Central memory CD8-positive, alpha-beta T cell (primary cell): ENCODE measurements around the gene CFAP61.
"Not testable (repeated sequence)": the region's sequence is repeated elsewhere in the genome, so short reads cannot be mapped to it uniquely, and the experiment has no call there.

Experiments
- ATAC-seq: fragments of 150-1000 bp; cut with Tn5 transposase; replicated peaks from 2 replicates; pipeline ENCODE4 v1.10.0; 2022; ENCODE audit warnings: mild to moderate bottlenecking, moderate FRiP score, moderate number of reproducible peaks; ENCODE audit not compliant: poor library complexity, severe bottlenecking; ENCODE audit errors: extremely low read depth
- DNase-seq, 2 donors: peaks; one replicate each; pipeline ENCODE4 v3.0.0; 2021; ENCODE audit warnings: low spot score in 2 of 2
- H3K27ac Mint-ChIP-seq: one replicate; pipeline ENCODE4 v1.8.0; 2022; ENCODE audit warnings: low read depth, mild to moderate bottlenecking, moderate library complexity, mixed read lengths
- H3K27me3 Mint-ChIP-seq: one replicate; pipeline ENCODE4 v1.8.0; 2022; ENCODE audit warnings: mixed read lengths
- H3K36me3 Mint-ChIP-seq: one replicate; pipeline ENCODE4 v1.8.0; 2022; ENCODE audit warnings: mild to moderate bottlenecking, moderate library complexity, mixed read lengths; ENCODE audit not compliant: insufficient read depth
- H3K4me1 Mint-ChIP-seq: one replicate; pipeline ENCODE4 v1.8.0; 2022; ENCODE audit warnings: mixed read lengths
- H3K4me3 Mint-ChIP-seq: one replicate; pipeline ENCODE4 v1.8.0; 2022; ENCODE audit warnings: mild to moderate bottlenecking, moderate library complexity, mixed read lengths
- H3K9me3 Mint-ChIP-seq: one replicate; pipeline ENCODE4 v1.8.0; 2022; ENCODE audit warnings: mixed read lengths

The CFAP61 gene

DNA sequence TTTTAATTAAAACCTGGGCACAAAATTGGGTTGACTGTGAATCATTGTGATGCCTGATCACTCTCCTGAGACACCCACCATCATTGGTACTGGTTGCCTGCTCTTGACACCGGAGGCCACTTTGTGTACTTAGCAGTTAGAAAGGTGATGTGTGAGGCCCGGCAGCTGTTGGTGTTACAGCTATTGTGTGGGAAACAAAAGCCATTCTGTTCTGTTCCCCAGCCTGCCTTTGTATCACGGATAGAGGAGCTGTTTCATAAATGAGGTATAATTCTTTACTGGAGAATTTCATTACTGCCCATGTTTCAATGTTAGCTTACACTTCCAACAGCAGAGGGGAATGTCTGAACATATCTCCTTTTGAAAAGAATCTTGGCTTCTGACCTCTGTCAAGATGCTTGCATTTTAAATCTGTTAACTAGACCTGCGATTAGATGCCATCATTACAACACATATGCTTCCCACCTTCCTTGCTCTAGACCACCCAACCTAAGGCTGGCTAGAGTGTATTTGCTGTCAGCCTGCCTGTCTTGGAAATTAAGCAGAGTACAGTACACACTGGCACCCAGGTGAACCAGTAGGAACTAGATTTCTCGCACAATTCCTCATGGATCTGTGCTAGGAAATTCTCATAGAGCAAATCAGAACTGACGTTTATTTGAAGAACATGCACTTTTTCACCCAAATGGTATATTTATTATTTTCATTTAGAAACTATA, 173.2 kb downstream of the CFAP61 start:
- peaks cover 40% of the 10 kb centered on the region for H3K27me3 Mint-ChIP-seq
- no peaks in the 10 kb centered on the region for H3K36me3 Mint-ChIP-seq
- no peak overlapping the region for H3K27ac Mint-ChIP-seq
- H3K9me3 Mint-ChIP-seq, result no peaks in the 10 kb centered on the region
- ATAC-seq (no peak), DNase-seq (no peak)
- no peaks in the 10 kb centered on the region for H3K4me1 Mint-ChIP-seq
- H3K4me3 Mint-ChIP-seq, result no peak overlapping the region

DNA sequence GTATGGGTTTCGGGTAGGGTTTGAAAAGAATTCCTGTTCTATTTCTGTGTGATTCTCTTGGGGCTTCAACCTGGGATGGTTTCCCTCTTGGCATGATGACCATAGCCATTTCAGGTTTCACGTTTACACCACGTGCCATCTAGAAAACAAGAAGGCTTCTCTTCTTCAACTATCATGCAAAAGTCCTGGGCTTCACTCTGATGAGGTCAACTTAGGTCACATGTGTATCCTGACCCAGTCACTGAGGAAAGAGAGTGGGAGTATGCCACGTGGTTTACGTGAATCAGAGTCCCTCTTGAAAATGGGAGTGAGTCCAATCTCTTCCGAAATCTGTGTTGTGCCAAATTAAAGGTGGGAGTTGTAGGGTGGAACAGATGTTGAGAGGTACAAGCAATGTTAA, 174.2 kb downstream of the CFAP61 start:
- no peaks in the 10 kb centered on the region for H3K4me1 Mint-ChIP-seq
- H3K9me3 Mint-ChIP-seq, result no peaks in the 10 kb centered on the region
- no peak for DNase-seq
- no peak overlapping the region for H3K27ac Mint-ChIP-seq
- H3K4me3 Mint-ChIP-seq, result no peak overlapping the region
- no peaks in the 10 kb centered on the region for H3K36me3 Mint-ChIP-seq
- ATAC-seq, result no peak
- H3K27me3 Mint-ChIP-seq, result peaks cover 43% of the 10 kb centered on the region

DNA sequence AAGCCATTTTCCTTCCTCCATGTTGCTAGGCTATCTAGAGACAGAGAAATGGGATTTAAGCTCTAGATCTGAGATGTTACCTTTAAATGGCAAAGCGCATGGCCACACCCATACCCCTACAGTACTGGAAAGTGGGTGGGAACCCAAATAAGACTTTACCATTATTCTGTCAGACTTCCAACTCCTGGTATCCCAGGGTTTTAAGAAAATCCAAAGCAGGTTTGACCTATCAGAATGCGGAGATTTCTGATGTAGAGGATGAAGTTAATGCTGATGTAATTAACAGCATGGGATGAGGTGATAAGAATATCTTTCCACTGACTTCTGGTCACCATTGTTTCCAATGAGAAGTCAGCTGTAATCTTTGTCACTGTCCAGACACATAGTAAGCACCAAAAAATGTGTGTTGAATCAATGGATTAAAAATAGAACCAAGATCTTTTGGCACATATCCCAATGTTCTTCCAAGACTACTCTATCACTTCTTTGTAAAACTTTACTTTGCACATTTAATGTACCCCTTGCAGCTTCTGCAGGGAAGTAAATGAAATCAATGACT, 174.8 kb downstream of the CFAP61 start:
- Mint-ChIP-seq H3K36me3 (no peaks in the 10 kb centered on the region), H3K27me3 (peaks cover 42% of the 10 kb centered on the region), H3K9me3 (no peaks in the 10 kb centered on the region), H3K27ac (no peak overlapping the region), H3K4me3 (no peak overlapping the region), H3K4me1 (no peaks in the 10 kb centered on the region)
- no peak for DNase-seq
- ATAC-seq, result no peak

DNA sequence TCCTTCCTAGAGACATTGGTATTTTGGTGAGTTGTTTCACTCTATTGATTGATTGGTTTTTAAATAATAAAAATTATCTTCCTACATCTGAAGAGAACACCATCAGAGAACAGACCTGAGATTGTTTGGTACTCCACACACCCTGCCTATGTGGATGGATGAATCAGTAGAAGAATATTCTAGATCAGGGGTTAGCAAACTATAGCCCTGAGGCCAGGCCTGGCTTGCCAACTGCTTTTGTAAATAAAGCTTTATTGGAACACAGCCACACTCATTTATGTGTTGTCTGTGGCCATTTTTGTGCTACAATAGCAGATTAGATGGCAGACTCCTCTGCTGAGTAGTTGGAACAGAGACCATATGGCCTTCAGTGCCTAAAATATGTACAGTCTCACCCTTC, 176.0 kb downstream of the CFAP61 start:
- ATAC-seq, result no peak
- DNase-seq, result no peak
- no peak overlapping the region for H3K4me3 Mint-ChIP-seq
- H3K36me3 Mint-ChIP-seq, result no peaks in the 10 kb centered on the region
- no peak overlapping the region for H3K27ac Mint-ChIP-seq
- H3K9me3 Mint-ChIP-seq, result no peaks in the 10 kb centered on the region
- peaks cover 37% of the 10 kb centered on the region for H3K27me3 Mint-ChIP-seq
- H3K4me1 Mint-ChIP-seq, result no peaks in the 10 kb centered on the region

DNA sequence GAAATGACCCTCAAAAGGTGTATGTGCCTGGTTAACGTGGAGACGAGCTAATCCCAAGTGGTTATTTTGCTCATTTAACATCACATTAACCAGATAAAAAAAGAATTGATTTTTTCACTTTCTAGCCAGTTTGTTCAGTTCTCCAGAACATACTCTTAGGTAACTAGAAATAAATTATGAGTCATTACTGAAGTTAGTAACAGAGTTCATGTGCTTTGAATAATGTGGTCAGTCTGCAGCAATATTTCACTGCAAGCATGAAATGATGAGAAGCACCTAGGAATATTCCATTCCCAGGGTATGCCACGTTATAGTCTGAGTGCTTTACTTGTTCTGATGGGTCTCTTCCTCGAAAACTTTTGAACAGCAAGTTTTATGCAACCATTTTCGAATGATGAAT, 177.3 kb downstream of the CFAP61 start:
- no peak for DNase-seq
- Mint-ChIP-seq H3K4me1 (no peaks in the 10 kb centered on the region), H3K4me3 (no peak overlapping the region), H3K27me3 (peaks cover 37% of the 10 kb centered on the region), H3K36me3 (no peaks in the 10 kb centered on the region), H3K9me3 (no peaks in the 10 kb centered on the region), H3K27ac (no peak overlapping the region)
- ATAC-seq, result no peak

DNA sequence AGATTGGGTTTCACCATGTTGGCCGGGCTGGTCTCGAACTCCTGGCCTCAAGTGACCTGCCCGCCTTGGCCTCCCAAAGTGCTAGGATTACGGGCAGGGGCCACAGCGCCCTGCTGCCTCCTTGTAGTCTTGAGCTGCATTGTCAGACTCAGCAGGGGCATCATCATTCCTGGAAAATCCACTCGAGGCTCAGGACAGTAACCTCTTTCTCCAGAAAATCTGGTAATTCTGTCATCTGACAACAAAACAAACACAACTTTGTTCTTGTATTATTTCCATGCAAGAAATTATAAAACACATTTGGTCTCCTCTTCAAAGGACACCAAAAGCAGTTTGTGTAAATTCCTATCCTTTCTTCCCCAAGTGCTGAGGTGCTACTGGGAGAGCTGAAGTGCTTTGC, 178.4 kb downstream of the CFAP61 start:
- ATAC-seq, result no peak
- DNase-seq, result no peak
- H3K4me3 Mint-ChIP-seq, result no peak overlapping the region
- no peak overlapping the region for H3K27ac Mint-ChIP-seq
- H3K9me3 Mint-ChIP-seq, result no peaks in the 10 kb centered on the region
- H3K4me1 Mint-ChIP-seq, result no peaks in the 10 kb centered on the region
- no peaks in the 10 kb centered on the region for H3K36me3 Mint-ChIP-seq
- peaks cover 45% of the 10 kb centered on the region for H3K27me3 Mint-ChIP-seq

DNA sequence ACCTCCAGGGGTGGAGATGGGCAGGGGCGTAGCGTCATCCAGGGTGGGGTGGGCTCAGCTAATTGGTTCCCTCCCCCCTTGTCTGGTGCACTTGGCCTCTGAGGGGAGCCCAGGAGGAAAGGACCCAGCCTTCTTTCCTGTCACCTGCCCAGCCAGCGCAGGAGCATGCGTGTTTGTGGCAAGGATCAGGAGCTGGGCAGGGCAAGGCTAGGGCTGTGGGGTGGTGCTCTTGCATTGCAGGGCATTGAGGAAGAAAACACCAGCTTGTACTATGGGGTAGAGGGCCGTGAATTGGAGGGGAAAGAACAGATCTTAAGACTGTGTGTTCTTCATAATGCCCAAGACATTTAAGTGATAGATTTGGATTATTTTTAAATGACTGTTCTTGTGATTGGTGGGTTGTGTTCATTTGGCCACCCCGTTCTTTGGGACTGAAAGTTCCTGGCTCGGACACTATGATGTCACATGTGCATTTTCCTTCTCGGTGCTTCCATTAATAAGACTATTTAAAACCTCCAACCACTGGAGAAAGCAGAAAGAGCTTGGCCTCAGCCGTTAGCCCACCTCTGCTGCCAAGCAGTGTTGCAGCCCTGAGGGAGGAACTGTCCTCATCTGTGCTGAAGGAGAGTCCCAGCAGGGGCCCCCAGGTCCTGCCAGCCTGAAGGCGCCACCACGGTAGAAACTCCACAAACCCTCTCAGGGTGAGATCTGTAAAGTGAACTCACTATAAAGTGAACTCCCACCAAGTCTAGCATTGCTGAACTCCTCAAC, 179.4 kb downstream of the CFAP61 start:
- no peak overlapping the region for H3K4me3 Mint-ChIP-seq
- DNase-seq (no peak), ATAC-seq (no peak)
- H3K9me3 Mint-ChIP-seq, result no peaks in the 10 kb centered on the region
- no peak overlapping the region for H3K27ac Mint-ChIP-seq
- no peaks in the 10 kb centered on the region for H3K4me1 Mint-ChIP-seq
- no peaks in the 10 kb centered on the region for H3K36me3 Mint-ChIP-seq
- peaks cover 45% of the 10 kb centered on the region for H3K27me3 Mint-ChIP-seq

DNA sequence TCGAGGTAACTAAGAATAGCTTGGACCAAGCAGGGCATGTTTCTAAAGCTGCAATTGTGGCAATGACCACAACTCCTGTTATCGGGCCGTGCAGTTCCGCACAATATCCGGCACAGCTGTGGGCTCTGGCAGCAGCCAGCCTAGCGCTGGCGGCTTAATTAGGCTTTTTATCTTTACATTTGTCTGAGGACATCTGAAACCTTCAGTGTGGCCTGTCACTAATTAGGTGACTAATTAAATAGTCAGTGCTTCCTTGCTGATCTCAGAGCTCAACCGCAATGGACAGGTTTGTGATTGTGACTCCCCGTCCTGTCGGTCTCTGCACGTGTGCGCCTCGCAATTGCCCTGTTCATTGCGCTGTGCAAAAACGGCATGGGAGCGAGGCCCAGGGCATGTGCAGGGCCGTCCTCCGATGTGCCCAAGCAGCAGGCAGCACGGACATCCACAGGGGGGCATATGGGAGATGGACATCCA, 180.7 kb downstream of the CFAP61 start:
- Mint-ChIP-seq H3K27ac (no peak overlapping the region), H3K4me1 (peaks cover 5% of the 10 kb centered on the region), H3K36me3 (no peaks in the 10 kb centered on the region), H3K9me3 (no peaks in the 10 kb centered on the region), H3K4me3 (no peak overlapping the region), H3K27me3 (peaks cover 45% of the 10 kb centered on the region)
- ATAC-seq (no peak), DNase-seq (no peak)

DNA sequence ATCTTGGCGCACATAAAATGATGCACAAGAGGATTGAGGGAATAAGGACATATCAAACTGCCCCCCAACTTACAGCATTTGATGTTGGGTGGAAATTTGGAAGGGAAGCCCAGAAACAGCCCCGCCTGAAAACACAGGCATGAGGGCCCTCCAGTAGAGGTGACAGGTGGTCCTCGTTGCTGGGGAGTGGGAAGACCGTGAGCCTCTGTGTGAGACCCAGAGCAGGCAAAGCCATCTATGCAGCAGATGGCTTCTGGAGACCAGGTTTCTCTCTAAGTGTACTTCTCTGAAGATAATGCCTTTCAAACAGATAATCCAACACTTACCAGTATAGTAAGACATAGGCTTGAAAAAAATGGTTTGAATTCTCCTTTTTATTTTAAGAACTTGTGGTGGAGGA, 183.3 kb downstream of the CFAP61 start:
- ATAC-seq (no peak), DNase-seq (no peak)
- Mint-ChIP-seq H3K27me3 (peaks cover 61% of the 10 kb centered on the region), H3K4me3 (no peak overlapping the region), H3K36me3 (peaks cover 2% of the 10 kb centered on the region), H3K9me3 (no peaks in the 10 kb centered on the region), H3K4me1 (peaks cover 5% of the 10 kb centered on the region), H3K27ac (no peak overlapping the region)

DNA sequence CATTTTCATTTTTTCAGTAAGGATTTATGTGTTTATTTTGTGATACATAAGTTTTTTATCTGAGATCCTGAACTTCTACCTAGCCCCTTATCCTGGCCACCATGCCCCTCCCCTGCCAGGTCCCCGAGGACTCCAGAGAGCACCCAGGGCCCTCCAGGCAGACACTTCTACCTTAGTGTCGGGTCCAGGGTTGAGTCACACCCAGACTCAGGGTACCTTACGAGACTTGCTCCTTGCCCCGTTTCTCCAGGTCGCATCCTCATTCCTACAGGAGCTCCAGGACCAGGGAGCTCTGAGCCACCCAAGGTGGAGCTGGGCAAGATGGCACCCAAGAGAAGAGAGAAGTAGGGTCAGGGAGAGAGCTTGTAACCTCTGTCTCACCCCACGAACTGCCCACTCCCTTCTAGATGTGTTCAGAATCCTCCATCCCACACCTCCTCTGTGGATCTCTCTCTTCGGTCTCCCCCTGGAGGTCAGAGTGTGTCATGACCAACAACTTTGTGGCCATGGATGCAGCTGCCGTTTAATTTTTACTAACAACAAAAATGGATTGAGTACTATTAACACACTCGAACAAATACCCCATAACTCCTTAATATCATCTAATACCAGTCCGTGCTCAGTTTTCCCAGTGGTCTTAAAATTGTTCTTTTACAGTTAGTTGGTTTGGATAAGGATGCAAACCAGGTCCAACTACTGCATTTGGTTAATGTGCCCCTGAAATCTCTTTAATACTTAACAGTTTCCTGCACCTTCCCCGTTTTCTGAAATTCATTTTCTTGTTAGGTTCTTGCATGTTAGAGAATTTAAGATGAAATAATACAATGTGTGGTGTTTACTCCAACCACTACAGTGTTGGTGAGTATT, 185.0 kb downstream of the CFAP61 start:
- peaks cover 52% of the 10 kb centered on the region for H3K27me3 Mint-ChIP-seq
- no peak overlapping the region for H3K27ac Mint-ChIP-seq
- peaks cover 2% of the 10 kb centered on the region for H3K36me3 Mint-ChIP-seq
- DNase-seq (no peak), ATAC-seq (no peak)
- H3K9me3 Mint-ChIP-seq, result no peaks in the 10 kb centered on the region
- no peak overlapping the region for H3K4me3 Mint-ChIP-seq
- H3K4me1 Mint-ChIP-seq, result peaks cover 5% of the 10 kb centered on the region

DNA sequence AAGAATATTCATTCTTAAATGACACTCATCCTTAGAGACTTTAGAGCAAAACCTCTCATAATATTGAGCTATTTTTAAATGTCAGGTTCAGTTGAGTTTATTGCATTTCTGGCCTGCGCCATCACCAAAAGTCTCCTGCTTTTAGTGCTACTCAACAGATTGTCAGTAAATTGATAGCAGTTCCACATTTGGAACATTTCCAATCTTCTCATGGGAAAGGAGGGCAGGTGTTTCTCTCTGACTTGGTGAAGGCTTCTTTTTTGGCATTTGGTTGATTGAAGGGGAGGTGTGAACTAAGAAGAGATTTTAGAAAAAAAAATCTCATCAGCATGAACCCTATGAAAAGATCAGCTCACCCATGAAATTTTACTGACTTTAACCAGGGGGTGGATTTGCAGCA, 189.6 kb downstream of the CFAP61 start:
- ATAC-seq (no peak), DNase-seq (no peak)
- Mint-ChIP-seq H3K4me1 (peaks cover 5% of the 10 kb centered on the region), H3K9me3 (no peaks in the 10 kb centered on the region), H3K27ac (no peak overlapping the region), H3K36me3 (peaks cover 2% of the 10 kb centered on the region), H3K4me3 (no peak overlapping the region), H3K27me3 (peaks cover 33% of the 10 kb centered on the region)

DNA sequence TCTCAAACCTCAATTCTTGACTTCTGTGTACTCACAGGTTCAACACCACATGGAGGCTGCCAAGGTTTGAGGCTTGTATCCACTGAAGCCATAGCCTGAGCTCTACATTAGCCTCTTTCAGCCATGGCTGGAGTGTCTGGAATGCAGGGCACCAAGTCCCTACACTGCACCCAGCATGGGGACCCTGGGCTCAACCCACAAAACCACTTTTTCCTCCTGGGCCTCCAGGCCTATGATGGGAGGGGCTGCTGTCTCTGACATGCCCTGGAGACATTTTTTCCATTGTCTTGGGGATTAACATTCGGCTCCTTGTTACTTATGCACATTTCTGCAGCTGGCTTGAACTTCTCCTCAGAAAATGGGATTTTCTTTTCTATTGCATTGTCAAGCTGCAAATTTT, 192.1 kb downstream of the CFAP61 start:
- not testable (repeated sequence) for ATAC-seq, H3K9me3 Mint-ChIP-seq, H3K4me3 Mint-ChIP-seq, H3K27ac Mint-ChIP-seq, H3K36me3 Mint-ChIP-seq, H3K4me1 Mint-ChIP-seq, DNase-seq
- peaks cover 40% of the 10 kb centered on the region for H3K27me3 Mint-ChIP-seq
